ENCODE data around the gene TBC1D22A.

TBC1D22A gene

DNA sequence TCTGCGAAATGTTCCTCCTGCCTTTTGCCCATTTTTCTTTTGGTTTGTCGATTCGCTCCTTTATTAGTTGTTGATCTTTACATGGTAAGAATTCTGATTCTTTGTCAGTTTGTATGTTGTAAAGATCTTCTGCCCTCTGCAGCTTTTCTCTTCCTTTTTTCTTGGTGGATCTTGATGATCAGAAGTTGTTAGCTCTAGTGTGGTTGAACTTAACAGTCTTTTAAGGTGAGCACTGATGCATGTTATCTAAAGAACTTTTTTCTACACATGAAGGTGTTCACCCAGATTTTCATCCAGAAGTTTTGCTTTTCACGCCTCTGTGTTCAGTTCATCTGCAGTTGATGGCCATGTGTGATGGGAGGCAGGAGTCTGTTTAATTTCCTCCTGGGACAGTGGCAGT lies 133.7 kb downstream of the TBC1D22A start:
- TF ChIP-seq ESRRG (CRISPR knock-in tag; IDR thresholded peaks at IDR 0.05), result no peak
- no peak for ATAC-seq

DNA sequence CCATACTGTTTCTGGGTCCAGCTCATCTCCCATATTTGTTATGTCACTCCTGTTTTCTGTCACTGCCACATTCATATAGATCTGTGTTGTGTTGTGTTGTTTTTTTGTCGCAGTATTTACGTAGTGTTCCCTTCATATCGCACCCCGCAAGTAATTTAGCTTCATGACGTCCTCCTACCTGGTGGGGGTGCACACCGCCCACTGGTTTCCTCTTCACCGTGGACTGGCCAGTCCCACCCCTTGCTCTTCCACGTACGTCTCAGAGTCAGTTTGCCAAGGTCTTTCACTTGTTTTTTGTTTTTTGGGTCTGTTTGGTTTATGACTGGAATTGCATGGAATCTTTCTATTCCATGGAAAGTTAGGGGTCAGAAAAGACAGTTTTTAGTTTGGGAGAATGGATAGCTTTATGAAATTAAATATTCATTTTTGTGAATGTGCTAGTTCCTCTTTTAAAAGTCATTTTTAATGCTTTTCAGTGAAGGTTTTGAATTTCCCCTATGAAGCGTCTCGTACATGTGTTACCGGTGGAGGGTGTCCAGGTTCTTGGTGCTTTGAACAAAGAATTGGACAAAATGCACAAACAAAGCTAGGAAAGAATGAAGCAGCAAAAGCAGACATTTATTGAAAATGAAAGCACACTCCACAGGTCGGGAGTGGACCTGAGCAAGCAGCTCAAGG lies 134.3 kb downstream of the TBC1D22A start:
- TF ChIP-seq, protein P1, sequence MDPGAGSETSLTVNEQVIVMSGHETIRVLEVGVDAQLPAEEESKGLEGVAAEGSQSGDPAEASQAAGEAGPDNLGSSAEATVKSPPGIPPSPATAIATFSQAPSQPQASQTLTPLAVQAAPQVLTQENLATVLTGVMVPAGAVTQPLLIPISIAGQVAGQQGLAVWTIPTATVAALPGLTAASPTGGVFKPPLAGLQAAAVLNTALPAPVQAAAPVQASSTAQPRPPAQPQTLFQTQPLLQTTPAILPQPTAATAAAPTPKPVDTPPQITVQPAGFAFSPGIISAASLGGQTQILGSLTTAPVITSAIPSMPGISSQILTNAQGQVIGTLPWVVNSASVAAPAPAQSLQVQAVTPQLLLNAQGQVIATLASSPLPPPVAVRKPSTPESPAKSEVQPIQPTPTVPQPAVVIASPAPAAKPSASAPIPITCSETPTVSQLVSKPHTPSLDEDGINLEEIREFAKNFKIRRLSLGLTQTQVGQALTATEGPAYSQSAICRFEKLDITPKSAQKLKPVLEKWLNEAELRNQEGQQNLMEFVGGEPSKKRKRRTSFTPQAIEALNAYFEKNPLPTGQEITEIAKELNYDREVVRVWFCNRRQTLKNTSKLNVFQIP (CRISPR knock-in tag; IDR thresholded peaks at IDR 0.05; ENCODE audit: borderline replicate concordance, low read depth), result no peak
- TF ChIP-seq, protein P2, sequence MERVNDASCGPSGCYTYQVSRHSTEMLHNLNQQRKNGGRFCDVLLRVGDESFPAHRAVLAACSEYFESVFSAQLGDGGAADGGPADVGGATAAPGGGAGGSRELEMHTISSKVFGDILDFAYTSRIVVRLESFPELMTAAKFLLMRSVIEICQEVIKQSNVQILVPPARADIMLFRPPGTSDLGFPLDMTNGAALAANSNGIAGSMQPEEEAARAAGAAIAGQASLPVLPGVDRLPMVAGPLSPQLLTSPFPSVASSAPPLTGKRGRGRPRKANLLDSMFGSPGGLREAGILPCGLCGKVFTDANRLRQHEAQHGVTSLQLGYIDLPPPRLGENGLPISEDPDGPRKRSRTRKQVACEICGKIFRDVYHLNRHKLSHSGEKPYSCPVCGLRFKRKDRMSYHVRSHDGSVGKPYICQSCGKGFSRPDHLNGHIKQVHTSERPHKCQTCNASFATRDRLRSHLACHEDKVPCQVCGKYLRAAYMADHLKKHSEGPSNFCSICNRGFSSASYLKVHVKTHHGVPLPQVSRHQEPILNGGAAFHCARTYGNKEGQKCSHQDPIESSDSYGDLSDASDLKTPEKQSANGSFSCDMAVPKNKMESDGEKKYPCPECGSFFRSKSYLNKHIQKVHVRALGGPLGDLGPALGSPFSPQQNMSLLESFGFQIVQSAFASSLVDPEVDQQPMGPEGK (CRISPR knock-in tag; IDR thresholded peaks at IDR 0.05; ENCODE audit: borderline replicate concordance), result no peak
- no peak for TF ChIP-seq ZNF565 (CRISPR knock-in tag; conservative IDR thresholded peaks at IDR 0.05; ENCODE audit: low read depth)
- no peak for ATAC-seq

DNA sequence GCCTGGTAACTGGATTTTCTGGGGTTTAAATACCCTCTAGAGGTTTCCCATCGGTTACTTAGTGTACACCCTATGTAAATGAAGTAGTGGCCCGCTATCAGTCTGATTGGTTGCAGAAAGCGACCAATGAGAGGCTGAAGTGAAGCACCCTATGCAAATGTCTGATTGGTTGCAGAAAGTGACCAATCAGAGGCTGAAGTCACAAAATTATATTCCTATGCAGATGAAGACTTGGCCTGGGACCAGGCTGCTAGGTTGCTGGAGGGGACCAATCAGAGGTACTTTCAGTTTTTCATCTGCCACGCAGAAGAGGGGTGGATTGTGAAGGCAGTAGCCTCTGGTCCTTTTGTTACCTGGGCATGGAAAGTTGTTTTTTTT lies 134.8 kb downstream of the TBC1D22A start:
- TF ChIP-seq TCF4 (CRISPR knock-in tag; IDR thresholded peaks at IDR 0.05; ENCODE audit: borderline replicate concordance) (no peak), RARB (CRISPR knock-in tag; IDR thresholded peaks at IDR 0.05) (no peak), ZNF8 (CRISPR knock-in tag; IDR thresholded peaks at IDR 0.05) (no peak)
- TF ChIP-seq, protein P3, sequence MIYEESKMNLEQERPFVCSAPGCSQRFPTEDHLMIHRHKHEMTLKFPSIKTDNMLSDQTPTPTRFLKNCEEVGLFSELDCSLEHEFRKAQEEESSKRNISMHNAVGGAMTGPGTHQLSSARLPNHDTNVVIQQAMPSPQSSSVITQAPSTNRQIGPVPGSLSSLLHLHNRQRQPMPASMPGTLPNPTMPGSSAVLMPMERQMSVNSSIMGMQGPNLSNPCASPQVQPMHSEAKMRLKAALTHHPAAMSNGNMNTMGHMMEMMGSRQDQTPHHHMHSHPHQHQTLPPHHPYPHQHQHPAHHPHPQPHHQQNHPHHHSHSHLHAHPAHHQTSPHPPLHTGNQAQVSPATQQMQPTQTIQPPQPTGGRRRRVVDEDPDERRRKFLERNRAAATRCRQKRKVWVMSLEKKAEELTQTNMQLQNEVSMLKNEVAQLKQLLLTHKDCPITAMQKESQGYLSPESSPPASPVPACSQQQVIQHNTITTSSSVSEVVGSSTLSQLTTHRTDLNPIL (CRISPR knock-in tag; IDR thresholded peaks at IDR 0.05; ENCODE audit: low read depth), result no peak
- no peak for ATAC-seq

DNA sequence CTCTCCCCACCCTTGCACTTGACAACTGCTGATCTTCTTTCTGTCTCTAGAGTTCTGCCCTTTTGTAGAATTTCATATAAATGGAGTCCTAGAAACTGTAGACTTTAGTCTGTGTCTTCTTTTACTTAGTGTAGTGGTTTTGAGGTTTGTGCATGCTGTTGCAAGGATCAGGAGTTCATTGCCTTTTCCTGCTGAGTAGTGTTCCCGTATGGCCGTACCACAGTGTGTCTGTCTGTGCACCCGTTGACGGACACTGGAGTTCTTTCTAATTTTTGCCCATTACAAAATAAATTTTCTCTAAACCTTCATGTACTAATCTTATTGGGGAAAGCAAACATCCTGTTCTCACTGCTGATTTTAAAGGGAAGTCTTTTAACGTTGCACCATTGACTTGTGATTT lies 138.1 kb downstream of the TBC1D22A start:
- TF ChIP-seq ISL1 (CRISPR knock-in tag; IDR thresholded peaks at IDR 0.05) (no peak), ZNF8 (CRISPR knock-in tag; IDR thresholded peaks at IDR 0.05) (no peak), ESRRG (CRISPR knock-in tag; IDR thresholded peaks at IDR 0.05) (no peak)
- TF ChIP-seq, protein P4, sequence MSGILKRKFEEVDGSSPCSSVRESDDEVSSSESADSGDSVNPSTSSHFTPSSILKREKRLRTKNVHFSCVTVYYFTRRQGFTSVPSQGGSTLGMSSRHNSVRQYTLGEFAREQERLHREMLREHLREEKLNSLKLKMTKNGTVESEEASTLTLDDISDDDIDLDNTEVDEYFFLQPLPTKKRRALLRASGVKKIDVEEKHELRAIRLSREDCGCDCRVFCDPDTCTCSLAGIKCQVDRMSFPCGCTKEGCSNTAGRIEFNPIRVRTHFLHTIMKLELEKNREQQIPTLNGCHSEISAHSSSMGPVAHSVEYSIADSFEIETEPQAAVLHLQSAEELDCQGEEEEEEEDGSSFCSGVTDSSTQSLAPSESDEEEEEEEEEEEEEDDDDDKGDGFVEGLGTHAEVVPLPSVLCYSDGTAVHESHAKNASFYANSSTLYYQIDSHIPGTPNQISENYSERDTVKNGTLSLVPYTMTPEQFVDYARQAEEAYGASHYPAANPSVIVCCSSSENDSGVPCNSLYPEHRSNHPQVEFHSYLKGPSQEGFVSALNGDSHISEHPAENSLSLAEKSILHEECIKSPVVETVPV (CRISPR knock-in tag; IDR thresholded peaks at IDR 0.05), result no peak
- TF ChIP-seq, protein P1 (CRISPR knock-in tag; IDR thresholded peaks at IDR 0.05; ENCODE audit: borderline replicate concordance, low read depth), result no peak
- TF ChIP-seq, protein P2 (CRISPR knock-in tag; IDR thresholded peaks at IDR 0.05; ENCODE audit: borderline replicate concordance), result no peak
- ATAC-seq, result no peak

- TF ChIP-seq, protein P1 (CRISPR knock-in tag; IDR thresholded peaks at IDR 0.05; ENCODE audit: borderline replicate concordance, low read depth), result no peak
- no peak for TF ChIP-seq PPARA (CRISPR knock-in tag; IDR thresholded peaks at IDR 0.05; ENCODE audit: borderline replicate concordance)
- no peak for TF ChIP-seq ZNF8 (CRISPR knock-in tag; IDR thresholded peaks at IDR 0.05)
- TF ChIP-seq TOX (CRISPR knock-in tag; IDR thresholded peaks at IDR 0.05; ENCODE audit: borderline replicate concordance), result no peak
- TF ChIP-seq ZNF565 (CRISPR knock-in tag; conservative IDR thresholded peaks at IDR 0.05; ENCODE audit: low read depth), result no peak
- TF ChIP-seq, protein P2 (CRISPR knock-in tag; IDR thresholded peaks at IDR 0.05; ENCODE audit: borderline replicate concordance), result no peak
- no peak for ATAC-seq
These were observed 140.0 kb downstream of the TBC1D22A start for GRCh38 chr22:46902436-46902835.
